HEK293 (cell line): ENCODE data around the gene PRR33.

Experiments used
- ATF2 ChIP-seq: fragments of 450-650 bp; formaldehyde crosslinking; IDR thresholded peaks from 2 replicates; pipeline ENCODE4 v1.5.1; 2016; ENCODE audit warnings: missing biosample characterization, missing genetic modification characterization, low read depth
- BCL11A ChIP-seq: fragments of 450-650 bp; formaldehyde crosslinking; IDR thresholded peaks from 2 replicates; pipeline ENCODE4 v1.5.1; 2016; ENCODE audit warnings: low read depth, missing biosample characterization, missing genetic modification characterization
- GLIS1 ChIP-seq: fragments of 450-650 bp; formaldehyde crosslinking; IDR thresholded peaks from 2 replicates; pipeline ENCODE4 v1.5.1; 2016; ENCODE audit warnings: missing biosample characterization, missing genetic modification characterization
- PRDM10 ChIP-seq: fragments of 450-650 bp; formaldehyde crosslinking; IDR thresholded peaks from 2 replicates; pipeline ENCODE4 v1.5.1; 2016; ENCODE audit warnings: missing biosample characterization, missing genetic modification characterization
- SP7 ChIP-seq: fragments of 450-650 bp; formaldehyde crosslinking; IDR thresholded peaks from 2 replicates; pipeline ENCODE4 v1.5.1; 2016; ENCODE audit warnings: missing biosample characterization, missing genetic modification characterization
- TCF7L2 ChIP-seq: IDR thresholded peaks from 2 replicates; pipeline ENCODE4 v1.6.1; 2011; ENCODE audit warnings: low read depth, mild to moderate bottlenecking, inconsistent platforms, low read length, moderate library complexity, borderline replicate concordance
- WT1 ChIP-seq: fragments of 450-650 bp; formaldehyde crosslinking; IDR thresholded peaks from 2 replicates; pipeline ENCODE4 v1.5.1; 2016; ENCODE audit warnings: missing biosample characterization, missing genetic modification characterization
- ZBTB26 ChIP-seq: fragments of 450-650 bp; formaldehyde crosslinking; optimal IDR thresholded peaks from 2 replicates; pipeline ENCODE3; 2016; ENCODE audit warnings: missing biosample characterization, mild to moderate bottlenecking, missing genetic modification characterization
- ZNF132 ChIP-seq: fragments of 450-650 bp; formaldehyde crosslinking; IDR thresholded peaks from 2 replicates; pipeline ENCODE4 v1.5.1; 2017; ENCODE audit warnings: missing biosample characterization, missing genetic modification characterization, borderline replicate concordance
- ZNF138 ChIP-seq: fragments of 450-650 bp; formaldehyde crosslinking; IDR thresholded peaks from 2 replicates; pipeline ENCODE4 v1.5.1; 2016; ENCODE audit warnings: missing biosample characterization, missing genetic modification characterization, borderline replicate concordance
- ZNF837 ChIP-seq: fragments of 450-650 bp; formaldehyde crosslinking; IDR thresholded peaks from 2 replicates; pipeline ENCODE4 v1.5.1; 2016; ENCODE audit warnings: missing biosample characterization, missing genetic modification characterization
- TF ChIP-seq, protein P1 (sequence below): fragments of 450-650 bp; formaldehyde crosslinking; IDR thresholded peaks from 2 replicates; pipeline ENCODE4 v1.5.1; 2016; ENCODE audit warnings: missing biosample characterization, missing genetic modification characterization

DNA sequence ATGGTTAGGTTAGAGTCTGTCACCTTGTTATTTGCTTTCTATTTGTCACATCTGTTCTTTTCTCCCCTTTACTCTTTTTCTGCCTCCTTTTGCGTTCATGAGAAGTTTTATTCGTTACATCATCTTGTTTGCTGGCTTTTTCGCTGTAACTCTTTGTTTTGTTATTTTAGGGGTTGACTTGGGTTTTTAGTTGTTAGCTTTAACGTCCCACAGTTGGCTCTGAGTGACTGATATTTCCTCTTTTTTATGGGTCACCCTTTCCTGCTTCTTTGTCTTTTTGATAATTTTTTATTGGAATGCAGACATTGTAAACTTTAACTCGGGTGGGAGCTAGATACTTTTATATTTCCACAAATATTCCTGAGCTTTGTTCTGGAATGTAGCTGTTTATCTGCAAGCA lies 14.5 kb upstream of the PRR33 start:
- TF ChIP-seq WT1 (tag by site-specific recombination), result no peak
- TF ChIP-seq, protein P1, sequence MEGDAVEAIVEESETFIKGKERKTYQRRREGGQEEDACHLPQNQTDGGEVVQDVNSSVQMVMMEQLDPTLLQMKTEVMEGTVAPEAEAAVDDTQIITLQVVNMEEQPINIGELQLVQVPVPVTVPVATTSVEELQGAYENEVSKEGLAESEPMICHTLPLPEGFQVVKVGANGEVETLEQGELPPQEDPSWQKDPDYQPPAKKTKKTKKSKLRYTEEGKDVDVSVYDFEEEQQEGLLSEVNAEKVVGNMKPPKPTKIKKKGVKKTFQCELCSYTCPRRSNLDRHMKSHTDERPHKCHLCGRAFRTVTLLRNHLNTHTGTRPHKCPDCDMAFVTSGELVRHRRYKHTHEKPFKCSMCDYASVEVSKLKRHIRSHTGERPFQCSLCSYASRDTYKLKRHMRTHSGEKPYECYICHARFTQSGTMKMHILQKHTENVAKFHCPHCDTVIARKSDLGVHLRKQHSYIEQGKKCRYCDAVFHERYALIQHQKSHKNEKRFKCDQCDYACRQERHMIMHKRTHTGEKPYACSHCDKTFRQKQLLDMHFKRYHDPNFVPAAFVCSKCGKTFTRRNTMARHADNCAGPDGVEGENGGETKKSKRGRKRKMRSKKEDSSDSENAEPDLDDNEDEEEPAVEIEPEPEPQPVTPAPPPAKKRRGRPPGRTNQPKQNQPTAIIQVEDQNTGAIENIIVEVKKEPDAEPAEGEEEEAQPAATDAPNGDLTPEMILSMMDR (tag by site-specific recombination), result no peak
- TF ChIP-seq ATF2 (tag by site-specific recombination), result no peak
- no peak for TF ChIP-seq ZNF132
- TF ChIP-seq ZNF138 (tag by site-specific recombination), result no peak
- TF ChIP-seq ZNF837, result no peak
- no peak for TF ChIP-seq SP7 (tag by site-specific recombination)
- no peak for TF ChIP-seq TCF7L2
- no peak for TF ChIP-seq ZBTB26 (tag by site-specific recombination)
- no peak for TF ChIP-seq PRDM10 (tag by site-specific recombination)
- TF ChIP-seq GLIS1, result no peak
- no peak for TF ChIP-seq BCL11A
